B cell (primary cell): ENCODE measurements around the gene RAB27A.

ENCODE experiments used
- CTCF ChIP-seq: fragments of 200-600 bp; IDR thresholded peaks from one replicate; pipeline ENCODE4 v1.8.0; 2022; ENCODE audit warnings: antibody characterized with exemption, mild to moderate bottlenecking
- EZH2 ChIP-seq: IDR thresholded peaks from 2 replicates; pipeline ENCODE4 v1.6.1; 2012; ENCODE audit warnings: borderline replicate concordance, low read depth, mild to moderate bottlenecking, moderate library complexity, low read length; ENCODE audit not compliant: insufficient read depth, poor library complexity, severe bottlenecking

- no peak for TF ChIP-seq CTCF
- TF ChIP-seq EZH2: no peak
Observed at GRCh38 chr15:55247766-55248427, 41.7 kb downstream of the RAB27A start.
